ENCODE data around the gene IQGAP2. TPM values are rescaled to one million over a fixed set of nuclear protein-coding genes. Genes with fewer than 3 reads are reported as not detected.

The IQGAP2 gene
- total and polyA plus RNA-seq, 5 donors from 2014 or later: 53.9 to 214 (median 61.4) TPM

DNA sequence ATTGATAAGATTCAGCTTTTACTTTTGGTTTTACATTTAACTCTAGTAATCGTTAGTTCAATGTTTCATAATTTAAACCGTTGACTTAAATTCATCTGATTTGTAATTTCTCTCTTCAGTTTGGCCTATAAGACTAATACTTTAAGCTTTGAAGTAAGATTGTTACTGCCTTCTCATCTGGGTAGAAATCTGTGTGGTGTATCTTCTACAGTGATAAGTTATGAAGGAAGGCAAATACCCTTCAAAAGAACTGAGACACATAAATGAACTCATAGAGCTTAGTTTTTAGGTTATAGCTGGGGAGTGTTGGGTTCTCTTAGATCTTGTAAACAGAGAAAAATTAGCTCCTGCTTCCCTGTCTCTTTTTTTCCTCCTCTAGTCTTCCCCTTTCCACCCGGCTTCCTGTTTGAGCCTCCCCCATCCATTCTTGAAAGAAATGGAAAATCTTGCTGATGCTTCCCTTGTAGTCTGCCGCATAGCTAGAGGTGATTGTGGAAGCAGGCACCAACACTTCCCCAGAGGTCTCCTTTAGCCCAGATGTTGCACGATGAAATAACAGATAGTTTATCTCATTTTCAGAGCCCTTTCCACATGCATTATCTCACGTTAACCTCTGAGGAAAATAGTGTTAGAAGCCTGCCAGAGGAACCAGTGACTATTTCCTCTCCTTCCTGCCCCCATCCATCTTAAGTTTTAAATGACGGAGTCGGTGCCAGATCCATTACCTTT lies 222.2 kb downstream of the IQGAP2 start:
- DNase-seq (no peak), ATAC-seq (ENCODE audit: low read depth in 2 of 2) (no peak)
- H3K36me3 Mint-ChIP-seq: peaks cover 50% of the 10 kb centered on the region
- peaks cover 0 to 32% (median 15%) of the 10 kb centered on the region in 4 donors for H3K4me1 Mint-ChIP-seq
- H3K36me3 ChIP-seq (ENCODE audit: control insufficient read depth, insufficient read depth, low read length): peaks cover 48% of the 10 kb centered on the region
- H3K4me1 ChIP-seq (ENCODE audit: control insufficient read depth, insufficient read depth, low read length, poor library complexity, severe bottlenecking): no peaks in the 10 kb centered on the region
- H3K27ac Mint-ChIP-seq: peak overlapping the region in 1 of 3 donors; percentile 85
- H3K27me3 Mint-ChIP-seq: no peaks in the 10 kb centered on the region
- no peaks in the 10 kb centered on the region for H3K27me3 ChIP-seq (ENCODE audit: control insufficient read depth, insufficient read depth, low read length)
- no peak overlapping the region for H3K4me3 ChIP-seq (ENCODE audit: low read depth, low read length)
- no peaks in the 10 kb centered on the region for H3K9me3 ChIP-seq (ENCODE audit: control insufficient read depth in 2 of 2, low read length in 2 of 2)
- H3K4me3 Mint-ChIP-seq: no peak overlapping the region
- peaks cover 0 to 1% (median 0%) of the 10 kb centered on the region in 7 donors for H3K9me3 Mint-ChIP-seq
- no peak overlapping the region for H3K27ac ChIP-seq (ENCODE audit: insufficient read depth, low read length, poor library complexity, severe bottlenecking)

DNA sequence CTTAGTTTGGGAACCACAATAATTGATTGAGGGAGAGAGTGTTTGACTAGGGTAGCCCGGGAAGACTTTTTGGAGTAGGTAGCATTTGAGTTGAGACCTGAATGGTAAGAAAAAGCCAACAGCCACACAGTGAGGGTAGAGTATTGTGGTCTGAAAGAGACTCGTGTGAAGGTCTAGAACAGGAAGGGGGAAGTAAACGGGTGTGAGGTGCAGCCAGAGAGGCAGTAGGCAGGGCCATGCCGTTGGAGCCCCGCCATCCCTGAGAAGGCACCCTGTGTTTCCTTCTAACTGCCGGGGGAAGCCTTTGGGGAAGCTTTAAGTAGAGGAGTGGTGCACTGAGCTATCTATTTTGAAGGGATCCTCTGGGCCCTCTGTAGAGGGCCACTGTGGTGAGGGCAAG lies 223.7 kb downstream of the IQGAP2 start:
- Histone ChIP-seq H3K27me3 (ENCODE audit: control insufficient read depth, insufficient read depth, low read length) (no peaks in the 10 kb centered on the region), H3K9me3 (ENCODE audit: control insufficient read depth in 2 of 2, low read length in 2 of 2) (no peaks in the 10 kb centered on the region), H3K27ac (ENCODE audit: insufficient read depth, low read length, poor library complexity, severe bottlenecking) (no peak overlapping the region), H3K36me3 (ENCODE audit: control insufficient read depth, insufficient read depth, low read length) (peaks cover 48% of the 10 kb centered on the region), H3K4me1 (ENCODE audit: control insufficient read depth, insufficient read depth, low read length, poor library complexity, severe bottlenecking) (no peaks in the 10 kb centered on the region), H3K4me3 (ENCODE audit: low read depth, low read length) (no peak overlapping the region)
- H3K4me1 Mint-ChIP-seq: peaks cover 0 to 36% (median 14%) of the 10 kb centered on the region in 4 donors
- ATAC-seq (ENCODE audit: low read depth in 2 of 2) (no peak), DNase-seq (peak in 1 of 3 donors; percentile 12)
- H3K27me3 Mint-ChIP-seq: no peaks in the 10 kb centered on the region
- H3K9me3 Mint-ChIP-seq: peaks cover 0 to 1% (median 0%) of the 10 kb centered on the region in 7 donors
- peak overlapping the region in 2 of 3 donors; percentile 34 to 84 for H3K27ac Mint-ChIP-seq
- peaks cover 49% of the 10 kb centered on the region for H3K36me3 Mint-ChIP-seq
- no peak overlapping the region for H3K4me3 Mint-ChIP-seq

DNA sequence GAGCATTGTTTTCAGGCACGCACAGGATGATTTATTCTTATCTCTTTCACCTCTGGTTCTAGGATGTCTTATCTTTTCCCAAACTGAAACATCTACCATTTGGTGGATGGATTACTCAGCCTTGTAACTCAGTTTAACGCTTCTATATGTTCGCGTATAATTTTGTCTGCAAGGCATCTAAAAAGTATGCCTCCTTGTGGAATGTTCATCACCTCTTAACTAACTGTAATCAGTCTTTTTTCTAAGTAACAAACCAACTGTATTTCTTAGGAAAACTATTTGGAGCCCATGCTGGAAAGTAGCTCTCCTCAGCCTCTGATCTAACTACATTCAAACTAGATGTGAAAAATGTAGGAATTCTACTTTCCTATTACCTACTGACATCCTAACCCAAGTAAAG lies 231.6 kb downstream of the IQGAP2 start:
- no peak overlapping the region for H3K4me3 Mint-ChIP-seq
- Histone ChIP-seq H3K4me3 (ENCODE audit: low read depth, low read length) (no peak overlapping the region), H3K9me3 (ENCODE audit: control insufficient read depth in 2 of 2, low read length in 2 of 2) (no peaks in the 10 kb centered on the region), H3K36me3 (ENCODE audit: control insufficient read depth, insufficient read depth, low read length) (peaks cover 80% of the 10 kb centered on the region), H3K27me3 (ENCODE audit: control insufficient read depth, insufficient read depth, low read length) (no peaks in the 10 kb centered on the region), H3K27ac (ENCODE audit: insufficient read depth, low read length, poor library complexity, severe bottlenecking) (no peak overlapping the region), H3K4me1 (ENCODE audit: control insufficient read depth, insufficient read depth, low read length, poor library complexity, severe bottlenecking) (no peaks in the 10 kb centered on the region)
- H3K36me3 Mint-ChIP-seq: peaks cover 51% of the 10 kb centered on the region
- H3K9me3 Mint-ChIP-seq: no peaks in the 10 kb centered on the region
- no peak for ATAC-seq (ENCODE audit: low read depth in 2 of 2)
- H3K4me1 Mint-ChIP-seq: peaks cover 17 to 41% (median 27%) of the 10 kb centered on the region in 4 donors
- no peaks in the 10 kb centered on the region for H3K27me3 Mint-ChIP-seq
- no peak for DNase-seq
- peak overlapping the region in 1 of 3 donors; percentile 94 for H3K27ac Mint-ChIP-seq

DNA sequence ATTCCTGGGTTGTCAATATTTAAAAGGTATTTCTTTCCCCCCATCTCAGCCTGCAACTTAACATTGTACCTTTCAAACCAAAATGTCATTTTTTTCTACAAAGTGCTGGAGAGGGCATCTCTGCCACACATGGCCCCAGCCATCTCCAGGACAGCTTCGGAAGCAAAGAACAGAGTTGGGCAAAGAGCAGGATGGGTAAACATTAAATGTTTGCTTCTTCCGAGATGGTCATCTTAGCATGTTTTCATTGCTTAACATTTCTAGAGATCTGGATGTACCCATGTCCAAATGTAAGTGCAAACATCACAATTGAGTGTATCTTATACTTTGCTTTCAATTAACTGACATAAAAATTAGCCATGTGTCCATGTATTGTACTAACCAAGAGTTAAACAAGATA lies 234.4 kb downstream of the IQGAP2 start:
- no peak overlapping the region for H3K4me3 Mint-ChIP-seq
- H3K9me3 Mint-ChIP-seq: no peaks in the 10 kb centered on the region
- Histone ChIP-seq H3K4me3 (ENCODE audit: low read depth, low read length) (no peak overlapping the region), H3K4me1 (ENCODE audit: control insufficient read depth, insufficient read depth, low read length, poor library complexity, severe bottlenecking) (no peaks in the 10 kb centered on the region), H3K9me3 (ENCODE audit: control insufficient read depth in 2 of 2, low read length in 2 of 2) (no peaks in the 10 kb centered on the region), H3K27me3 (ENCODE audit: control insufficient read depth, insufficient read depth, low read length) (no peaks in the 10 kb centered on the region), H3K36me3 (ENCODE audit: control insufficient read depth, insufficient read depth, low read length) (peaks cover 81% of the 10 kb centered on the region), H3K27ac (ENCODE audit: insufficient read depth, low read length, poor library complexity, severe bottlenecking) (no peak overlapping the region)
- H3K4me1 Mint-ChIP-seq: peaks cover 11 to 50% (median 26%) of the 10 kb centered on the region in 4 donors
- H3K36me3 Mint-ChIP-seq: peaks cover 53% of the 10 kb centered on the region
- ATAC-seq (ENCODE audit: low read depth in 2 of 2) (no peak), DNase-seq (no peak)
- no peaks in the 10 kb centered on the region for H3K27me3 Mint-ChIP-seq
- H3K27ac Mint-ChIP-seq: peak overlapping the region in 1 of 3 donors; percentile 39

DNA sequence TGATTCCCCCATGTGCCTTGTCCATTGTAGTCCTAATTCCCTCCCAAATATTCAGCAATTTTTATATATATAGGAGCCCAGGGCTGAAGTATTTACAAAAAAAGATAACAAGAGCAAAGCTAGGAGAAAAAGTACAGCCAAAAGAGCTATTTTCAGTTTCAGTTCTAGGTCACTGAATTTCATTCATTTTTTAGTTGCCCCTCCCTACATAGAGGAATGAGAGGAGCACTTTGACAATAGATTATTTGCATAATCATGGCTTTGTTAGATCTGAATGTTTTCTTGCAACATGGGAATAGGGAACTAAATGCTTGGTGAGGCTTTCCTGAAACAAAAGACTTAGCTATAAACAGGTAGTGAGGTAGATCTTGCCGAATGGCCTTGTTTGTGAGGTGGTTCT lies 235.4 kb downstream of the IQGAP2 start:
- DNase-seq: peak in 1 of 3 donors; percentile 28
- Histone ChIP-seq H3K27me3 (ENCODE audit: control insufficient read depth, insufficient read depth, low read length) (no peaks in the 10 kb centered on the region), H3K4me1 (ENCODE audit: control insufficient read depth, insufficient read depth, low read length, poor library complexity, severe bottlenecking) (no peaks in the 10 kb centered on the region), H3K36me3 (ENCODE audit: control insufficient read depth, insufficient read depth, low read length) (peaks cover 86% of the 10 kb centered on the region), H3K27ac (ENCODE audit: insufficient read depth, low read length, poor library complexity, severe bottlenecking) (no peak overlapping the region), H3K9me3 (ENCODE audit: control insufficient read depth in 2 of 2, low read length in 2 of 2) (no peaks in the 10 kb centered on the region), H3K4me3 (ENCODE audit: low read depth, low read length) (no peak overlapping the region)
- H3K4me3 Mint-ChIP-seq: peak overlapping the region in 1 of 4 donors; percentile 15
- H3K36me3 Mint-ChIP-seq: peaks cover 57% of the 10 kb centered on the region
- ATAC-seq (ENCODE audit: low read depth in 2 of 2): no peak
- H3K4me1 Mint-ChIP-seq: peaks cover 19 to 45% (median 22%) of the 10 kb centered on the region in 4 donors
- H3K27me3 Mint-ChIP-seq: no peaks in the 10 kb centered on the region
- H3K9me3 Mint-ChIP-seq: no peaks in the 10 kb centered on the region
- peak overlapping the region; percentile 36 to 85 (median 37) for H3K27ac Mint-ChIP-seq

DNA sequence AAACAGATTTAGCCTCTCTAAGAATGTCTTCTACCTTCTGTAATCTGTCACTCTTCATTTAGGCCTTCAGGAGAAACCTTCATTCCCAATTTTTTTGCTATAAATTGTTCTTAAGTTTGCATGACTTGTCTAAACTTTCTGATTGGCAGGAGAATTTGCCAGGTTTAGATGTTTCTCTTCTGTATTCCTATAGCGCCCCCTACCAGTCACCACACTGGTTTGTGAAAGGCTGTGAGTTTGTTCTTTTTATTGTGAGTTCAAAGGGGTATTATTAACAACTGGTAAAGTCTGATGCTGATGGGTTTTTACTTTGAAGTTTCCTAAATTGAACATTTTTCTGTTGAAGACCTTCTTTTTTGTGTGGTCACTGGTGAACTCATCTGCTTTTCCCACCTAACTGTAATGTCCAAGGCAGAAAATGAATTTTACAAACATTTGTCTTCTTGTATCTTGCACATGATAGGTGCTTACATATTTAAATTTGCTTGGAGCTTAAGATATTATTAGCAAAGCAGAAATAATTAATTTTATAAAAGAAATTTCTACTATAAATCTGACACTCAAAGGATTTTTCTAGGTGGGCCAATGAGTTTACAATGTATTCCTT lies 238.5 kb downstream of the IQGAP2 start:
- peaks cover 63% of the 10 kb centered on the region for H3K36me3 Mint-ChIP-seq

DNA sequence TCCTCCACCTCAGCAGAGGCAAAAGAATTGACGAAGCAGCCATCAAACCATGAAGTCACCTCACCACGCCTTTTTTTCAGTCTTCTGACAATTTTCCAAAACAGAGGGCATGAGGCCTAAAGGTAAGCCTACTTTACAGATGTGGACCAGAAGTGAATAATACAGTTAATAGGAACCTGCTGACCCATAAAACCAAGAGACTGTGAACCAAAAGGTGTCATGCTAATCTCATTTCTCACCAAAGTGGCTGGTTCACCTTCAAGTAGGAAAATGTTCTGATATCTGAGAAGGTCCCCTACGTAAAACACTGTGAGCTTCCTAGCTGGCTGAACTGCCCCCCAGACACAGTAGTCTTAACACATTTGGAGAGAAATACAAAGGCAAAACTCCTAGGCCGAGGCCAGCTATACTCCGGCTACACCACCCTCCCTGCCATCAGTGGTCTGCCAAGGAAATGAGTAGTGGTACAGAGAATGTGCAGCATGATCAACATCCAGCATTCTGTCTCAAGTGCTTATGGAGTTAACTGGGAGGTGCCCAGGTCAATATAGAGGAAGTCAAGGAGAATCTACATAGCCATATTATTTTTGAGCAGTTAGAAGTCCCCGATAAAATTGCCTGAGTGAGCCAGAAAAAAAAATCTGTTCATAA lies 239.4 kb downstream of the IQGAP2 start:
- peaks cover 5 to 23% (median 12%) of the 10 kb centered on the region in 4 donors for H3K4me1 Mint-ChIP-seq
- H3K4me3 Mint-ChIP-seq: no peak overlapping the region
- peaks cover 65% of the 10 kb centered on the region for H3K36me3 Mint-ChIP-seq
- DNase-seq: no peak
- peaks cover 0 to 2% (median 0%) of the 10 kb centered on the region in 7 donors for H3K9me3 Mint-ChIP-seq
- Histone ChIP-seq H3K27ac (ENCODE audit: insufficient read depth, low read length, poor library complexity, severe bottlenecking) (no peak overlapping the region), H3K4me1 (ENCODE audit: control insufficient read depth, insufficient read depth, low read length, poor library complexity, severe bottlenecking) (no peaks in the 10 kb centered on the region), H3K9me3 (ENCODE audit: control insufficient read depth in 2 of 2, low read length in 2 of 2) (peaks cover 0 to 1% of the 10 kb centered on the region in 2 experiments), H3K4me3 (ENCODE audit: low read depth, low read length) (no peak overlapping the region), H3K27me3 (ENCODE audit: control insufficient read depth, insufficient read depth, low read length) (no peaks in the 10 kb centered on the region), H3K36me3 (ENCODE audit: control insufficient read depth, insufficient read depth, low read length) (peaks cover 84% of the 10 kb centered on the region)
- H3K27ac Mint-ChIP-seq: peak overlapping the region in 1 of 3 donors; percentile 16
- H3K27me3 Mint-ChIP-seq: no peaks in the 10 kb centered on the region
- ATAC-seq (ENCODE audit: low read depth in 2 of 2): no peak

More for the DNA sequence above, 238.5 kb downstream of the IQGAP2 start:
- Histone ChIP-seq H3K4me1 (ENCODE audit: control insufficient read depth, insufficient read depth, low read length, poor library complexity, severe bottlenecking) (no peaks in the 10 kb centered on the region), H3K36me3 (ENCODE audit: control insufficient read depth, insufficient read depth, low read length) (peaks cover 84% of the 10 kb centered on the region), H3K27me3 (ENCODE audit: control insufficient read depth, insufficient read depth, low read length) (no peaks in the 10 kb centered on the region), H3K9me3 (ENCODE audit: control insufficient read depth in 2 of 2, low read length in 2 of 2) (no peaks in the 10 kb centered on the region), H3K27ac (ENCODE audit: insufficient read depth, low read length, poor library complexity, severe bottlenecking) (no peak overlapping the region), H3K4me3 (ENCODE audit: low read depth, low read length) (no peak overlapping the region)
- Mint-ChIP-seq H3K4me3 (no peak overlapping the region), H3K4me1 (peaks cover 8 to 23% (median 14%) of the 10 kb centered on the region in 4 donors), H3K27me3 (no peaks in the 10 kb centered on the region), H3K9me3 (no peaks in the 10 kb centered on the region), H3K27ac (peak overlapping the region in 1 of 3 donors; percentile 49)
- peak; percentile 48 to 50 for ATAC-seq (ENCODE audit: low read depth in 2 of 2)
- peak; percentile 28 to 79 (median 45) for DNase-seq
